Measurements from ENCODE around the gene KIF13A.
A peak's percentile ranks its signal among the peaks of the same experiment; 100 is the strongest.
"Not testable (repeated sequence)": the region's sequence is repeated elsewhere in the genome, so short reads cannot be mapped to it uniquely, and the experiment has no call there.

The KIF13A gene

GRCh38 chr6:17932330-17932852, 55.0 kb downstream of the KIF13A start:
- DNase-seq (ENCODE audit: low spot score): no peak

GRCh38 chr6:17931227-17931626, 56.2 kb downstream of the KIF13A start:
- DNase-seq (ENCODE audit: low spot score): no peak

GRCh38 chr6:17930321-17930993, 57.0 kb downstream of the KIF13A start:
- DNase-seq (ENCODE audit: low spot score): peak; percentile 22

DNA sequence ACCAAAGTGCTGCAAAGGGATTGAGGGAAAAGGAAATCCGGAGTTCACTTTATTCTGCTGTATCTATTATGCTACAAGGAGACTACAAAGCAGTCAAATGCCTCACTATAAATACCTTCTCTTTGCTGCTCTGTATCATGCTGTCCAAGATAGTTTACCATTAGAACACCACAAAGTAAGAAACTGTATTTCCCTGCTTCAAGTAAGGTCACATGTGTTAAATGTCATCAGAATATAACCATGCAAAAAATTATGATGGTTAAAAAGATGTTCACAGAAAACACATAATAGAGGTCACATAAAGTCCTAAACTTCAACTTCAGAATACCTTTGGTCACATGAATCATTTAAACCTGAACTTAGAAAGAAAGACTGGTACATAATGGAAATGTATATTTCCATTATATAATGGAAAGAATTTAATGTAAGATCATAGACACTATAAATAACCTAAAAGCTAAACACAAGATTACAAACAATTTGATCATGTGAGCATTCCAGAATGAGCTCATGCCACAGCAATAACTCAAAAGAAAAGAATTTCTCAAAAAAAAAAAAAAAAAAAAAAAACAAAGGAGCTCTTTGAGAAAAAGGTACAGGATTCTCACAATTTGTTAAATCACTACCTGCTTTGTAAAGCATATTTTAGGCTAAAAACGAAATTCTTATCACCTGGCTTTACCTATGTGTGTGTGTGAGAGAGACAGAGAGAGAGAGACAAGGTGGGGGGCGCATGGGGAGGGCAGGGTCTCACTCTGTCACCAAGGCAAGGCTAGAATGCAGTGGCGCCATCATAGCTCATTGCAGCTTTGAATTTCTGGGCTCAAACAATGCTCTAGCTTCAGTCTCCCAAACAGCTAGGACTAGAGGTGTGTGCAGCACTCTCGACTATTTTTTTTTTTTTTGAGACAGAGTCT, 58.7 kb downstream of the KIF13A start:
- DNase-seq (ENCODE audit: low spot score): no peak

DNA sequence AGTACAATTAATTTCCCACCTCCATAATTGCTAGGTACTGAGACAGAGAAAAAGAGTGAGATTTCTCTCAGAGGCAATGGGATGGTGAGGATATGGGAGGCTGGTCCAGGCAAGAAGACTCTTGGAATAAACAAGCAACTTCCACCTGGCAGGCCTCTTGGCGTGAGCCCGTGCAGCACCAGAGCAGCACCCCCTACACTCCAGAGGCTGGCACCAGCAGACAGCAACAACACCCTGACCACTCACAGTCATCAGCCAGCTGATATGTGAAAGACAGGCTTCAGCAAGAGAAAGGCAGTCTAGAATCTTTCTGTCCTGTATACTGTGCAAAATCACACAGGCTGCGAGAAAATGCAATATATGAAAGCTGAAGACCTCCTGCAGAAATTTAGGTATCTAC, 59.7 kb downstream of the KIF13A start:
- DNase-seq (ENCODE audit: low spot score): no peak

DNA sequence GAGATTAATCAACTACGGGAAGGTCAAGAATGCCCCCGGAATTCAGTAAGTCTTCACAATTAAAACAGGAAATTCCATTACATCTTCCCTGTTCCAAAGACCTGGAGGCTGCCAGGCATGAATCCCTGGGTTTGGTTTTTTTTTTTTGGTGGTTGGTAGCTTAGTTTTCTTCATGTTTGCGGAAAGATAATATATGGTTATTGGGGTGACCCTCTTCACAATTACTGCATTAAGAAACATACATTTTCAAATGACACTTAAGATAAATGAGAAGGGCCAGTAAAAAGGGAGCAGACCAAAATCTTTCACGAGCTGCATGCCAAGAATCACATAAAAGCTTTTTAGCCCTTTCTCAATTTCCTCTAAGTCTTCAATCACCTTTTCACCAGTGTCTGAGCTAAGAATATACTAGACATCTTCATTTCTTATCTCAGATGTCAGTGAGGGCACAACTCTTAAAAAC, 64.0 kb downstream of the KIF13A start:
- DNase-seq (ENCODE audit: low spot score): no peak

- DNase-seq (ENCODE audit: low spot score): no peak
Observed at GRCh38 chr6:17921454-17921853, 66.0 kb downstream of the KIF13A start.

DNA sequence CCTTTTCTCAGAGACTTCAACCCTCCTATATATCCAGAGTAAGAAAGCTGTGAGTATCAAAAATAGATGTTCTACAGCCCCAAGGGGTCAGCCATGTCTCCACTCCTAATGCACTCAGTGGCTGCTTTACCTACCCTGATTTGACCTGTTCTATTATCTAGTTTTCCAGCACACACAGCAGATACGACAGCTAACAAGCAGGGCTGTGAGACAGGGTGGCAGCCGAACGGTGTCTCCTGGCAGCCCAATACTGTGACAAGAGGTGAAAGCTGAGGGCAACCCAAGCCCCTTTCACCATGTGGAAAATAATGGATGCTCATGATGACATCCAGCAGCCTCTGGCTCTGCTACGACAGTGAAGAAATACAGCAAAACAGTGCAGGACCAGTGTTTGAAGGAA, 67.9 kb downstream of the KIF13A start:
- DNase-seq (ENCODE audit: low spot score): no peak

DNA sequence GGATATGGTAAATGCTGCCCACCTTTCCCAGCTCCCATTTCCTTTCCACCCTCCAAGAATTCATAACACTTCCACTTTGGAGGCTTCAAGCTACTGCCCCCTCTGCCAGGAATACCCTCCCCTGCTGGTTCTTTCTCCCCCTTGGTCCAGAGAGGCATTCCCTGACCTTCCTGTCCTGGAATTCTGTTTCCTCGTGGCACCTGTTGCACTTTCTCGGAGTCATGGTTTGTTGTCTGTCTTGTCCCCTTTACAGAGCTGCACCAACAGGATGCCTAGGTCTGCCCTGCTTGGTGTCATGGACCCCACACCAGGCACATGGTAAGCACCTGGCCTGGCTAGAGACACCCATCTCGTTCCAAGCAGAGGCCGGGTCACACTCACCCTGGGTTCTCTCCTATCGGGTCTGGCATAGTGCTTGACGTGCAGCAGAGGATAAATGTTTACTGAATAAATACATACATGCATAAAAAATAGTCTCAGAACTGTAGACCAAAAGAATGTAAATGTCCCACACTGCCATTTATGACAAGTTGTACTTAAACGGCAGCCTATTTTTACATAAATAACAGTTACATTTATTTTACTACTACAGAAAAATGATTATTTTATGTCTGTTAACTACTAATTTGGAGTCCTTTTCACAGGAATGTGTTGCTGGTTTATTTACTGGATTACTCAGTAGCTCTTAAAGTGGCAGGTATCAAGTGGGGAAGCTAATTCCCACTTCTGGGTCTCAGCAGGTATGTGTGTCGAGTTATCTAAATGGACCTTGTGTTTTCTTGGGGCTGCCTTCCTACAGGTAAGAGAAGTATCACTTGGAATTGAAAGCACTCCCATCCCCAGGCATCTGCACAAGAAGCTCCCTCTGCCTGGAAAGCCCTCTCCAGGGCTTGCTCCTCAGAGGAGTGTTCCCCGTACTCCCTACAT, 69.3 kb downstream of the KIF13A start:
- DNase-seq (ENCODE audit: low spot score): no peak

GRCh38 chr6:17914651-17915050, 72.8 kb downstream of the KIF13A start:
- no peak for DNase-seq (ENCODE audit: low spot score)

DNA sequence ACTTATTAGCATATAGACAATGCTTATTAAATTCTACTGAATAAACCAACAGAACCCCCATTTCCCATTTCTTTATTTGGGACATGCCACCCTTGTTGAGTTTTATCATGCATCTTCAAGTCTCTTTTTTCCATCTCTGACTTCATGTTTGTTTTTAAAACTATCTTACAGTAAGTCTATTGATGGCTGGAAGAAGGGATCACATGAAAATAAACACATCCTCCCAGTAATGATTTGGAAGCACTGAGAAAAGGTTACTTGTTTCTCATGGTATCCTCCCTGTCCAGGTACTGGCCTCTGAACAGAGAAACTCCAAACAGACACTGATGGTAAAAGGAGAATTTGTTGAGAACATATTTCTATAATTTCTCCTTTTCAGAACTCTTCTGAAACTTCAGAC, 74.9 kb downstream of the KIF13A start:
- no peak for DNase-seq (ENCODE audit: low spot score)

DNA sequence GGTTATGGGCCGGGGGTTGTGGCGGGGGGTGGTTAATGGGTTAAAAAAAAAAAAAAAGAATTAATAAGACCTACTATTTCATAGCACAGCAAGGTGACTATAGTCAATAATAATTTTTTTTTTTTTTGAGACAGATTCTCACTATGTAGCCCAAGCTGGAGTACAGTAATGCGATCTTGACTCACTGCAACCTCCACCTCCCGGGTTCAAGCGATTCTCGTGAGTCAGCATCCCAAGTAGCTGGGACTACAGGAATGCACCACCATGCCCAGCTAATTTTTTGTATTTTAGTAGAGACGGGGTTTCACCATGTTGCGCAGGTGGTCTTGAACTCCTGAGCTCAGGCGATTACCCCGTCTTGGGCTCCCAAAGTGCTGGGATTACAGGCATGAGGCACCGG, 75.8 kb downstream of the KIF13A start:
- DNase-seq (ENCODE audit: low spot score): not testable (repeated sequence)

DNA sequence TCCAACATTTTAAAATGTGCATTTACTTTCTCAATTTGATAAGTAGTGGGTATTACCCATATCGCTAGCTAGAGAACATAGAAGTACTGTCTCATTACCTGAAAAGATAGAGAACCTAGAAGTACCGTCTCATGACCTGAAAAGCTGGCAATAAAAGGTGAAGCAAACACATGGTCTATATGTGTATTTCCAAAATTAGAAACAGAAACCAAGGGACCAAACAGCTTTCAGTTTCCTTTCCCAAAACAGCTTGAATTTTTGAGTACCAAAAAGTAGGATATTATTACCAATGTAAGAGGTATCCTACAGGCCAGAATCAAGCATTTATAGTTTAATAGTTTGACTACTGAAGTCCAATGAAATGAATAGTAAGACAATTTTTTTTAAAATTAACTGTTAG, 77.2 kb downstream of the KIF13A start:
- no peak for DNase-seq (ENCODE audit: low spot score)

- no peak for DNase-seq (ENCODE audit: low spot score)
Observed at GRCh38 chr6:17908831-17909230, 78.6 kb downstream of the KIF13A start.

- DNase-seq (ENCODE audit: low spot score): peak; percentile 89
Observed at GRCh38 chr6:17907406-17908229, 79.8 kb downstream of the KIF13A start.

- DNase-seq (ENCODE audit: low spot score): no peak
Observed at GRCh38 chr6:17905611-17906592, 81.5 kb downstream of the KIF13A start.

- no peak for DNase-seq (ENCODE audit: low spot score)
Observed at GRCh38 chr6:17904491-17905120, 82.8 kb downstream of the KIF13A start.

DNA sequence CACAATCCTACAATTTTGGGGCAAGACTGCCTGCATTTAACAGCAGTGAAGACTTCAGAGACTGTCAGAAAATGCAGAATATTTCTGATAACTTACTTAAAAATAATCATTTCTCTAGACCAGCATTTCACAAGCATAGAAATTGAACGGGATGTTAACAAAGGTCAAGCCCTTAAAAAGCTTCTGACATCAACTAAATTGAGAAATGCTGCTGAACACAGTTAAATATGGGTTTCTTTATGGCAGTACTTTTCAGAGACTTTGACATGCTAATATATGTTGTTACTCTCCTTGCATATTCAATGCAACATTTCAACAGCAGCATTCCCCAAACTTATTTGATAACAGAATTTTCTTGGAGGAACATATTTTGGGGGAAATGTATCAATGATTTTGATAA, 84.5 kb downstream of the KIF13A start:
- DNase-seq (ENCODE audit: low spot score): no peak

DNA sequence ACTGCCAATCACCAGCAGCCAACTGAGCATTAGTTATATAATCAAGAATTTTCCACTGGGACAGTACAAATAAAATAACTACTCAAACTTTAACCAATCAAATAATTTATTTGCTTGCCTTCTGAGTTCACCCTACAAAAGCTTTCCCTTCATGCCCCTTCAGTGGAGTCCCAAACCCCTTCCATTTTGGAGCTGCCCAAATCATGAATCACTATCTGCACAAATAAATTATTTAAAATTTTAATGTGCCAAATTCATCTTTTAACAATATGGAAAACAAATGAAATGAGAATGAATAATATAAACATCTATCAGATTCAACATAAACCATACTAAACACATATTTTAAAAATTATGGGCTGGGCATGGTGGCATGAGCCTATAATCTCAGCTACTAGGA, 85.9 kb downstream of the KIF13A start:
- DNase-seq (ENCODE audit: low spot score): no peak
